Panc1 (cell line): ENCODE data around the gene MARCHF9. TPM values are rescaled to one million over a fixed set of nuclear protein-coding genes. Genes with fewer than 3 reads are reported as not detected.

Experiments
- ATAC-seq: fragments of 200-7000 bp; cut with Tn5 transposase; 2 replicates; pipeline ENCODE4 v1.9.1; 2020; ENCODE audit warnings: mild to moderate bottlenecking, moderate library complexity
- BruUV-seq: library from RNA; stranded (reverse); fragments of 400-500 nt; replicated peaks from 2 replicates; lab custom pipeline; 2021; lab: Mats Ljungman, UMichigan
- CTCF ChIA-PET: fragments of 300-600 bp; sonication (Branson Sonifier 250); formaldehyde crosslinking; loops from one replicate; lab custom pipeline; 2022; ENCODE audit warnings: antibody characterized with exemption; lab: Charles Lee
- POLR2A ChIA-PET: fragments of 300-600 bp; sonication (Branson Sonifier 250); formaldehyde crosslinking; loops from one replicate; lab custom pipeline; 2022; ENCODE audit warnings: antibody characterized with exemption; lab: Charles Lee
- DNase-seq: peaks from one replicate; pipeline ENCODE4 v3.0.0-alpha.2; 2010; ENCODE audit warnings: low read depth, low spot score
- H3K27ac ChIP-seq: 2 replicates; pipeline ENCODE4 v1.5.1; 2011; ENCODE audit warnings: mild to moderate bottlenecking, low read length, inconsistent platforms
- H3K27me3 ChIP-seq: fragments of 200-500 bp; sonication (Bioruptor generic); 2 replicates; pipeline ENCODE4 v1.6.0; 2014; ENCODE audit warnings: low read length, inconsistent platforms; ENCODE audit not compliant: control insufficient read depth, insufficient read depth
- H3K36me3 ChIP-seq: fragments of 200-500 bp; sonication (Bioruptor generic); 2 replicates; pipeline ENCODE4 v1.5.1; 2014; ENCODE audit warnings: inconsistent platforms, mild to moderate bottlenecking, low read length, moderate library complexity; ENCODE audit not compliant: control insufficient read depth, insufficient read depth
- H3K4me1 ChIP-seq: 2 replicates; pipeline ENCODE4 v1.5.1; 2011; ENCODE audit warnings: inconsistent platforms, mild to moderate bottlenecking, low read length, moderate library complexity; ENCODE audit not compliant: control insufficient read depth, insufficient read depth
- H3K4me3 ChIP-seq, 2 experiments: 2 replicates each; pipeline ENCODE4 v1.5.1; 2011 to 2012; ENCODE audit warnings: low read depth in 2 of 2, low read length in 2 of 2, mild to moderate bottlenecking in 2 of 2, inconsistent platforms in 1 of 2, moderate library complexity in 1 of 2
- H3K9me3 ChIP-seq: fragments of 200-500 bp; sonication (Bioruptor generic); 2 replicates; pipeline ENCODE4 v1.5.1; 2014; ENCODE audit warnings: low read depth, mild to moderate bottlenecking, inconsistent platforms, low read length, moderate library complexity; ENCODE audit not compliant: control insufficient read depth, insufficient read depth
- CTCF ChIP-seq: fragments of 450-650 bp; IDR thresholded peaks from 2 replicates; pipeline ENCODE4 v1.5.1; 2017; ENCODE audit warnings: mild to moderate bottlenecking
- POLR2AphosphoS5 ChIP-seq: IDR thresholded peaks from 2 replicates; pipeline ENCODE4 v1.6.1; 2012; ENCODE audit warnings: mild to moderate bottlenecking, low read depth, low read length, moderate library complexity
- REST ChIP-seq, 2 experiments: IDR thresholded peaks; 2 replicates each; pipeline ENCODE4 v1.6.1; 2011 to 2012; ENCODE audit warnings: low read depth in 2 of 2, control low read depth in 1 of 2, low read length in 1 of 2, mild to moderate bottlenecking in 1 of 2, moderate library complexity in 1 of 2; ENCODE audit not compliant: insufficient read depth in 1 of 2
- SIN3A ChIP-seq: IDR thresholded peaks from 2 replicates; pipeline ENCODE4 v1.6.1; 2012; ENCODE audit warnings: low read depth, mild to moderate bottlenecking, low read length, moderate library complexity, borderline replicate concordance; ENCODE audit not compliant: insufficient read depth
- TCF7L2 ChIP-seq: IDR thresholded peaks from 2 replicates; pipeline ENCODE4 v1.6.1; 2011; ENCODE audit warnings: mild to moderate bottlenecking, low read depth, low read length, inconsistent platforms
- in situ Hi-C: cut with HindIII; loops from 2 replicates; pipeline ENCODE4 v1.10.0; 2016; ENCODE audit warnings: low sequenced_read_pairs, low pct_unique_long_range_greater_than_20kb
- intact Hi-C: fragments of 100-400 bp; cut with micrococcal nuclease; formaldehyde crosslinking; loops from one replicate; pipeline ENCODE4 v1.10.0; 2022; ENCODE audit not compliant: unreplicated experiment
- total RNA-seq: library from RNA; stranded (reverse); gene quantifications from one replicate; pipeline ENCODE4 v1.2.1, GENCODE V29; 2021; ENCODE audit not compliant: unreplicated experiment

Gene MARCHF9
- total RNA-seq, 1 experiment from 2014 or later = 2.3 TPM

GRCh38 chr12:57741413-57741789 is 13.5 kb upstream of the MARCHF9 start:
- POLR2A ChIA-PET = no interaction called here
- in situ Hi-C loops (no loop called here), intact Hi-C loops (no loop called here)
- H3K4me1 ChIP-seq = peaks cover 11% of the 10 kb centered on the region
- H3K27ac ChIP-seq = no peak overlapping the region
- DNase-seq = no peak
- BruUV-seq = no TSS peak
- H3K9me3 ChIP-seq = no peaks in the 10 kb centered on the region
- no peak overlapping the region for H3K4me3 ChIP-seq
- CTCF ChIA-PET = interaction anchor here (3.4 kb wide), 1 partner anchor 15 kb away, joined by 10 read pairs; no protein-coding TSS in a partner anchor
- no peaks in the 10 kb centered on the region; the same call in 1 of the 2 replicates for H3K27me3 ChIP-seq
- ATAC-seq = no peak
- TF ChIP-seq CTCF = no peak
- no peak for TF ChIP-seq SIN3A
- TF ChIP-seq POLR2AphosphoS5 = no peak
- TF ChIP-seq TCF7L2 = no peak
- TF ChIP-seq REST (IDR thresholded peaks at IDR 0.05; ENCODE audit: insufficient read depth in 1 of 2, low read depth in 2 of 2, low read length in 1 of 2) = no peak
- H3K36me3 ChIP-seq = peaks cover 6% of the 10 kb centered on the region

- Histone ChIP-seq H3K36me3 (peaks cover 6% of the 10 kb centered on the region), H3K4me3 (no peak overlapping the region), H3K27ac (no peak overlapping the region), H3K9me3 (no peaks in the 10 kb centered on the region), H3K4me1 (peaks cover 7% of the 10 kb centered on the region), H3K27me3 (no peaks in the 10 kb centered on the region; the same call in 1 of the 2 replicates)
- ATAC-seq (no peak), DNase-seq (no peak)
- in situ Hi-C loops = no loop called here
- TF ChIP-seq CTCF (no peak; the same call in 1 of the 2 replicates), POLR2AphosphoS5 (no peak), SIN3A (no peak), TCF7L2 (no peak), REST (IDR thresholded peaks at IDR 0.05; ENCODE audit: insufficient read depth in 1 of 2, low read depth in 2 of 2, low read length in 1 of 2) (no peak)
- ChIA-PET POLR2A (no interaction called here), CTCF (interaction anchor here (3.4 kb wide), 1 partner anchor 16 kb away, joined by 10 read pairs; no protein-coding TSS in a partner anchor)
- intact Hi-C loops = no loop called here
- BruUV-seq = no TSS peak
Observed at GRCh38 chr12:57741844-57742738, 12.8 kb upstream of the MARCHF9 start.
